Measurements from ENCODE around the gene CAMK1.

DNA sequence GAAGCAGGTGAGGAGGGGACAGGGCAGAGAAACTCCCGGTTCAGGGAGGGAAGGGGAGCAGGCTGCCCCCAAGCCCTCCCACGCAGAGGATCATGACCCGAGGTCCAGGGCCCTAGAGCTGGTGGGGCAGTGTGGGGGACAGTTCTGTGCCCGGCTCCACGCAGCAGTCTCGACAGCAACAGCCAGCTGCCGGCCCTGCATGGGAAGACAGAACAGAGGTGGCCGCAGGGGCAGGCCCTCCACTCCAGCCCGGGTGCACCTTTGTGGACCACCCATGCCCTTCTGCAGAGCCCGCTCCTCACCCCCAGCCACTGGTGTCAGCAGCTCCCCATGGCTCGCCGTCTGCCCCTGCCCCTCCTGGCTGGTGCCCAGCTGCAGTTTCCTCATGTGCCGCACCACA is 12.3 kb downstream of the CAMK1 start:
- TF ChIP-seq TCF7L2 (IDR thresholded peaks at IDR 0.05; ENCODE audit: low read depth, low read length): no peak
- TF ChIP-seq, protein P1, sequence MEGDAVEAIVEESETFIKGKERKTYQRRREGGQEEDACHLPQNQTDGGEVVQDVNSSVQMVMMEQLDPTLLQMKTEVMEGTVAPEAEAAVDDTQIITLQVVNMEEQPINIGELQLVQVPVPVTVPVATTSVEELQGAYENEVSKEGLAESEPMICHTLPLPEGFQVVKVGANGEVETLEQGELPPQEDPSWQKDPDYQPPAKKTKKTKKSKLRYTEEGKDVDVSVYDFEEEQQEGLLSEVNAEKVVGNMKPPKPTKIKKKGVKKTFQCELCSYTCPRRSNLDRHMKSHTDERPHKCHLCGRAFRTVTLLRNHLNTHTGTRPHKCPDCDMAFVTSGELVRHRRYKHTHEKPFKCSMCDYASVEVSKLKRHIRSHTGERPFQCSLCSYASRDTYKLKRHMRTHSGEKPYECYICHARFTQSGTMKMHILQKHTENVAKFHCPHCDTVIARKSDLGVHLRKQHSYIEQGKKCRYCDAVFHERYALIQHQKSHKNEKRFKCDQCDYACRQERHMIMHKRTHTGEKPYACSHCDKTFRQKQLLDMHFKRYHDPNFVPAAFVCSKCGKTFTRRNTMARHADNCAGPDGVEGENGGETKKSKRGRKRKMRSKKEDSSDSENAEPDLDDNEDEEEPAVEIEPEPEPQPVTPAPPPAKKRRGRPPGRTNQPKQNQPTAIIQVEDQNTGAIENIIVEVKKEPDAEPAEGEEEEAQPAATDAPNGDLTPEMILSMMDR (IDR thresholded peaks at IDR 0.05): no peak
- no peak for TF ChIP-seq SIN3A (IDR thresholded peaks at IDR 0.05; ENCODE audit: borderline replicate concordance, insufficient read depth, low read depth, low read length)
- no peak for TF ChIP-seq POLR2AphosphoS5 (IDR thresholded peaks at IDR 0.05; ENCODE audit: low read depth, low read length)
- TF ChIP-seq, protein P2, sequence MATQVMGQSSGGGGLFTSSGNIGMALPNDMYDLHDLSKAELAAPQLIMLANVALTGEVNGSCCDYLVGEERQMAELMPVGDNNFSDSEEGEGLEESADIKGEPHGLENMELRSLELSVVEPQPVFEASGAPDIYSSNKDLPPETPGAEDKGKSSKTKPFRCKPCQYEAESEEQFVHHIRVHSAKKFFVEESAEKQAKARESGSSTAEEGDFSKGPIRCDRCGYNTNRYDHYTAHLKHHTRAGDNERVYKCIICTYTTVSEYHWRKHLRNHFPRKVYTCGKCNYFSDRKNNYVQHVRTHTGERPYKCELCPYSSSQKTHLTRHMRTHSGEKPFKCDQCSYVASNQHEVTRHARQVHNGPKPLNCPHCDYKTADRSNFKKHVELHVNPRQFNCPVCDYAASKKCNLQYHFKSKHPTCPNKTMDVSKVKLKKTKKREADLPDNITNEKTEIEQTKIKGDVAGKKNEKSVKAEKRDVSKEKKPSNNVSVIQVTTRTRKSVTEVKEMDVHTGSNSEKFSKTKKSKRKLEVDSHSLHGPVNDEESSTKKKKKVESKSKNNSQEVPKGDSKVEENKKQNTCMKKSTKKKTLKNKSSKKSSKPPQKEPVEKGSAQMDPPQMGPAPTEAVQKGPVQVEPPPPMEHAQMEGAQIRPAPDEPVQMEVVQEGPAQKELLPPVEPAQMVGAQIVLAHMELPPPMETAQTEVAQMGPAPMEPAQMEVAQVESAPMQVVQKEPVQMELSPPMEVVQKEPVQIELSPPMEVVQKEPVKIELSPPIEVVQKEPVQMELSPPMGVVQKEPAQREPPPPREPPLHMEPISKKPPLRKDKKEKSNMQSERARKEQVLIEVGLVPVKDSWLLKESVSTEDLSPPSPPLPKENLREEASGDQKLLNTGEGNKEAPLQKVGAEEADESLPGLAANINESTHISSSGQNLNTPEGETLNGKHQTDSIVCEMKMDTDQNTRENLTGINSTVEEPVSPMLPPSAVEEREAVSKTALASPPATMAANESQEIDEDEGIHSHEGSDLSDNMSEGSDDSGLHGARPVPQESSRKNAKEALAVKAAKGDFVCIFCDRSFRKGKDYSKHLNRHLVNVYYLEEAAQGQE (IDR thresholded peaks at IDR 0.05; ENCODE audit: insufficient read depth in 1 of 2, low read depth in 2 of 2, low read length in 1 of 2): no peak

Data from Panc1 (cell line).